ENCODE results near the gene INO80C.
A peak's percentile ranks its signal among the peaks of the same experiment; 100 is the strongest.

INO80C gene, protein sequence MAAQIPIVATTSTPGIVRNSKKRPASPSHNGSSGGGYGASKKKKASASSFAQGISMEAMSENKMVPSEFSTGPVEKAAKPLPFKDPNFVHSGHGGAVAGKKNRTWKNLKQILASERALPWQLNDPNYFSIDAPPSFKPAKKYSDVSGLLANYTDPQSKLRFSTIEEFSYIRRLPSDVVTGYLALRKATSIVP

DNA sequence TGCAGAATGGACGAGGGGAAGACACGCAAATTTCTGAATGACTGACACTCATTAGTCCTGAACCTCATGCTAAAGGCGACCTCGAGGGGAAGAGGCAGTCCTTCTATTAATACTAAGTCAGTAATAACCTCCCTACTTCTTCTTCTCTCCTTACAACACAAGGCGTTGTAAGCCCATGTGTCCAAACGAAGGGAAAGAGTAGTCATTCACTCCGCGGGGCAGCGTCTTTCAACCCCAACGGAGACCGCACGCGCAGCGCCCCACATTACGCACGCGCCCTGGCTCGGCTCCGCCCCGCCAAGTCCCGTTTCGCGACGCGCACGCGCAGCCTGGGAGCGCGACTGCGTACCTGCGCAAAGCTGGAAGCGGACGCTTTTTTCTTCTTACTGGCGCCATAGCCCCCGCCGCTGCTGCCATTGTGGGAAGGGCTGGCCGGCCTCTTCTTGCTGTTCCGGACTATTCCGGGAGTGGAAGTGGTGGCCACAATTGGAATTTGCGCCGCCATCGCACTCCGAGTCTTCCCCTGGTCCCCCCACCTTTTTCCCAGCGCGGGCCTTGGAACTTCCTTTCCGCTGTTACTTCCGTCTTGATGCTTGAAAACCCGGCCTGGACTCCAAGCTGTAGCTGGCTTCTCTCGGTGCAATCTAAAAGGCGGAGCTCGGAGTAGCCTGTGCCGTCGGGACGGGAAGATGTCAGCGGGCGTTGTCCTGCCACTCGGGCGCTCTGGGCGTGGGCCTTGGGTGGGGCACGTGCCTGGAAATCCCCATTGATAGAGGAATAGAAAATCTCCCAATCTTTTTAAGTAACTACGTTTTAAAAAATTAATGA is at the start of gene INO80C:
TSS of gene INO80C (minus strand) at position 591 of the 828 bp plus-strand sequence. CDS start at position 505, 86 bp downstream.
- peak; percentile 99 for DNase-seq (ENCODE audit: low spot score)

DNA sequence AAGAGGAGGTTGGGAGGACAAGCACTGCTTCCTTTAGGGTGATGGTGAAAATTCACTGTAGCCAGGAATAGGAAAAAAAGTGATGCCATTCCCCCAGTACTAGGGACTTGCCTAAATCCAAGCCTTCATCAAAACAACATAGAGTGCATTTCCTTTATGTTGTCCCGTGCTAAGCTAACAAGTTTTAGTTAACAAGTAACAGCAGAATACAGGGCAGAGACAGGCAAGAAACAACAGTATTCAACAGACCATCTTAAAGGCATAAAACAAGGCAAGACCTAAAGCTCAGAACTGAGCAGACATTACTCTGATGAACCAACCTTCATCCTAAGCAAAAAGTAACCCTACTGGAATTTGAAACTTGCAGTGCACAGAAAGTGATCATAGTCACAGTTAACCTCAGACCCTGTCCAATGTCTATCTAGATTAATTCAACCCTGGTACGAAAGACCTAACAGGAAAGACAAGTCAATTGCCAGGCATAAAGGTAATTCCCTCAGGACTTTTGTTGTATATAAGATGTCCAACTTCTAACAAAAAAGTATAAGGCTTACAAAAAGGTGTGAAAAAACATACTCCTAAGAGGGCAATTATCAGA is 49.3 kb upstream of the INO80C start:
- DNase-seq (ENCODE audit: low spot score): no peak

DNA sequence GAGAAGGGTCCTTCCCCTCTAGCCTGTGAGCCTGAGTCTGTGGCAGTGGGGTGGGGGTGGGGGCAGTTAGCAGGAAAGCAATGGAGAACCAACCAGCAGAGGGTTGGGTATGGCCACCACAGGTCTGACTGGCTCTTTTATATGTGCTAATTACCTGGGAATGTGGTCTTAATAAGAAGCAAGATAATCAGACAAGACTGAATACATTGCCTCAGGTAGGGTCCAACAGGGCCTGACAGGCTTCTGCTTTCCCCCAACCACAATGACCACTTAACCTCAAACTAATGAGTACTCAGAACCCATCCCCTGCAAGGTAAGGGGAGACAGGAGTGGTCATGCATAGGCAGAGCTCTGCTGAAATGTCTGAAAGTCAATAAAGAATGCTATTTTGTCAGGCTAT is 44.6 kb upstream of the INO80C start:
- DNase-seq (ENCODE audit: low spot score): no peak

DNA sequence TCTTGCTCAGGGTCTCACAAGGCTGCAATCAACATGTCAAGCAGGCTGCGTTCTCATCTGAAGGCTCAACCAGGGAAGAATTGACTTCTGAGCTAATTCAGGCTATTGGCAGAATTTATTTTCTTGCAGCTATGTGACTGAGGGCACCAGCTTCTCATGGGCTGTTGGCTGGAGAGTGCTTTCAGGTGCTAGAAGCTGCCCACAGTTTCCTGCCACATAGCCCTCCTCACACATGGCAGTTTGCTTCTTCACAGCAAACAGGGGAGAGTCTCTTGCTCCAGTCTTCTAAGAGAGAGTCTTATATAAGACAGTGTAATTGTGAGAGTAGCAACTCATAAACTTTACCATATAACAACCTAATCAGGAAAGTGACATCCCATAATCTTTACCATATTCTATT is 37.5 kb upstream of the INO80C start:
- DNase-seq (ENCODE audit: low spot score): no peak

DNA sequence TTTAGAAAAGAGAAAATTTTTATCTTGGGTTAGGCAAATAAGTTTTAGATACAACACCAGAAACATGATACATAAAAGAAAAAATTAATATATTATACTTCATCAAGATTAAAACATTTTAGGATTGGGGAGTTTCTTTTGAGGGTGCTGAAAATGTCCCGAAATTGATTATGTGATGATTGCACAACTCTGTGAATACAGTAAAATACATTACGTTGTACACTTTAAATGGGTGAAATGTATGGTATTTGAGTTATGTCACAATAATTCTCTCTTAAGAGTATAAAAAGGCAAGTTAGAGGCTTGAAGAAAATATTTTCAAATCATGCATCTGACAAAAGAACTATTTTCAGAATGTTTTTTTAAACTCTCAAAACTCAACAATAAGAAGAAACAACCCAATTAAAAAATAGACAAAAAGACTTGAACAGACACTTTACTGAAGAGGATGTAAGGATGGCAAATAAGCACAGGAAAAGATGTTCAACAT is 36.2 kb upstream of the INO80C start:
- no peak for DNase-seq (ENCODE audit: low spot score)

DNA sequence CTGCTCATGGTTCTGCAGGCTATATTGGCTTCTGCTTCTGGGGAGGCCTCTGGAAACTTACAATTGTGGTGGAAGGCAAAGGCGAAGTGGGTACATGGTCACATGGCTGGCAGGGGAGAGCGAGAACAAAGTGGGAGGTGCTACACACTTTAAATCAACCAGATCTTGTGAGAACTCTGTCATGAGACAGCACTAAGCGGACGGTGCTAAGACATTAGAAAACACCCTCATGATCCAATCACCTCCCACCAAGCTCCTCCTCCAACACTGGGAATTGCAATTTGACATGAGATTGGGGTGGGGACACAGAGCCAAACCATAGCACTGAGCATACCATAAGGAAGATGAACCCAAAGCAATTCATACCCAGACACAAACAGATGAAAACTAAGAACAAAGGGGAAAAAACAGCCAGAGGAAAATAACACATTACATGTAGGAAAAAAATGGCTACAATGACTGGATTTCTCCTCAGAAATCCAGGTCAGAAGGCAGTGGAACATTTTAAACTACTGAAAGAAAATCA is 31.1 kb upstream of the INO80C start:
- no peak for DNase-seq (ENCODE audit: low spot score)

DNA sequence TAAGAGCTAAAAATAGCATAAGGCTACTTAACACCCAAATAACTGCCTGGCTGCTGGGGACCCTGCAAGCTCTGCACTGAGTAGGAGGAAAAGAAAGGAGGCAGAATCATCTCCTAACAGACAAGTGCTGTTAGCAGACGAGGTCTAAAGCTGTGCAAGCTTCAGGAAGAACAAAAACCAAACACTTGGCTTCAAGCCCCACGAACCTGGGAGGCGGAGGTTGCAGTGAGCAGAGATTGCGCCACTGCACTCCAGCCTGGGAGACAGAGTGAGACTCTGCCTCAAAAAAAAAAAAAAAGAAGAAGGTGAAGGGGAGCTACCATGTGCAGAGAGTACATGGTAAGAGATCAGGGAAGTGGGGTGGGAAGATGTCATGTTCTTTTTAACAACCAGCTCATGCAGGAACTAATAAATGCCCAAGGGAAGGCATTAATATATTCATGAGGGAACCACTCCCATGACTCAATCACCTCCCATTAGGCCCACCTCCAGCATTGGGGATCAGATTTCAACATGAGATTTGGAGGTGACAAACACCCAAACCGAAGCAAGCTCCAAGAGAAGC is 28.8 kb upstream of the INO80C start:
- no peak for DNase-seq (ENCODE audit: low spot score)

DNA sequence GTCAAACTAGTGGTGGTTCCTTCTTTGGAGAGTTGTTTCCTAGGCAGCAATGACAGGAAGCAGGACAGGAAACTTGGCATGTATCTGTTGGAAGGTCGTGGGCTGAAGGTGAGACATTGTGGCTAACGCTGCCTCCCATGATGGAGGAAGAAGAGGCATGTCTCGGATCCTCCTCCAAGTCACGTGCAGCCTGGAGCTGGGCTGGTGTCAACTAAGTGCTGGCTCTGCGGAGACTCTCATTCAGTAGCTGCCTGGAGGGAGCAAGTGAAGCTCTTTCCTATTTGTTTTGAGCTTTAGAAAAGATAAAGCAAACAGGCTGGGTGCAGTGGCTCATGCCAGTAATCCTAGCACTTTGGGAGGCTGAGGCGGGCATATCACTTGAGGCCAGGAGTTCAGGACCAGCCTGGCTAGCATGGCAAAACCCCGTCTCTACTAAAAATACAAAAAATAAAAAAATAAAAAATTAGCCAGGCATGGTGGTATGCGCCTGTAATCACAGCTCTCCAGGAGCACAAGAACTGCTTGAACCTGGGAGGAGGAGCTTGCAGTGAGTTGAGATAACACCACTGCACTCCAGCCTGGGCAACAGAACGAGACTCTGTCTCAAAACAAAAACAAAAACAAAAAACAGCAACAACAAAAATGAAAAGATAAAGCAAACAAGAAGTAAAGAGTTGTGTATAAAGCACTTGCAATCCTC is 28.2 kb upstream of the INO80C start:
- no peak for DNase-seq (ENCODE audit: low spot score)

DNA sequence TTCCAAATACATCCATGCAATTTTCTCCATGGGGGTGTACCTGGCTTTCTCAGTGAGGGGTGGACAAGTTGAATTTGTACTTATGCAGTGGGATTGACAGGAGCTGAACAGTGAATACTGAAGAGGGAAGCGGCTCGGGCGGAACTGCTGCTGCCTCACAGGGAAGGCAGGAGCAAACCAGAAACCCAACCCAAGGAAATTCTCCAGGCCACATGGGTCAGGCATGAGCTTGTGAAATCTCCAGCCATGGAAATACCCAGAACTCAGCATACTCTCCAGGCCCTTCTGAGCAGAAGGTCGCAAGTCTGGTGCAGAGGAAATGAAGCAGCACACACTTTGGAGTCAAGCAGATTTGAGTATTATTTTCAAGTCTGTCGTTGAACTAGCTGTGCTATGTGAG is 26.5 kb upstream of the INO80C start:
- peak; percentile 33 for DNase-seq (ENCODE audit: low spot score)

DNA sequence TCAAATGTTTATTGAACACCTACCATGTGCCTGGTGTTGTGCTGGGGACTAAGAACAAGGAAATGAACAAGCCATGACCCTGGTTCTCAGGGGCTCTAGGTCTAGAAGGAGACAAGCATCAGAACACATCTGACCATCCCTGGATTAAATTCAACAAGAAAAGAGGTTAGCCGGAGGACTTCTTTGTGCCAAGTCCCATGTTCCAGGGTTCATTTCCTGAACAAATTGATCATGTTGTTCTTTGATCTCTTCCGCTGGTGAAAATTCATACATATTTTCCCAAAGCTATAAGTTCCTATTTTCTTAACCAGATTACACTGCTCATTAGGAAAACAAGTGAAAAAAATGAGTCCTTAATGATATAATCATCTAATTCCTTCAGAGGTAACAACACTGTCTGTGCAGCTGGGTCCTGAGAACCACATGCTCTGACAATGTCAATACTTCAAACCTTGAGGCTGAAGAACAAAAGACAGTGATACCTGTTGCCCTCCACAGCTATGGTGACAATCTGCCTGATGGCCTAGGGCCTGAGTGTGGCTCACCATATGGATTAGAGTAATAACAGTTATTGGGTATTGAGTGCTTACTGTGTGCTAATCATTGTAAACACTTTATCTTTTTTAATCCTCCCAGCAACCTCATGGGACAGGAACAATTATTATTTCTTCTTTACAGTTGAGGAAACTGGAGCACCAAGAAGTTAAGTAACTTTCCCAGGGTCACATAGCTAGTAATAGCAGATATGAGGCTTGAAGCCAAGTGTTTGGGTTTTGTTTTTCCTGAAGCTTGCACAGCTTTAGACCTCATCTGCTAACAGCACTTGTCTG is 24.6 kb upstream of the INO80C start:
- no peak for DNase-seq (ENCODE audit: low spot score)

DNA sequence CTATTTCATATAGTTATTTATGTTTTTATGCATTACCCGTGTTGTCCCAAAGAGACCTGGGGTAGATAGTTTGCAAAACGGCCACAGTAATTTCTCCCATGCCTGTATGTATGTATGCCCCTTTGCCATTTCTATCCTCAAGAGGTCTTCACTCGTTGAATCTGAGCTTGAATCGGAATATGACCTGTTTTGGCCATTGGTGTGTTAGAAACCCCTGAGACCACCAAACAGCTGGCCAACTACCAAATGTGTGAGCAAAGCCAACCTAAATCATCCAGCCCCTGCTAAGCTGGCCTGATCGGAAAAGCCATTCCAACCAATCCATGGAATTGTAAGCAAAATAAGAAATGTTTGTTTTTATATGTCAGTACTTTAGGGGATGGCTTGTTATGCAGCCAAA is 23.4 kb upstream of the INO80C start:
- DNase-seq (ENCODE audit: low spot score): no peak

DNA sequence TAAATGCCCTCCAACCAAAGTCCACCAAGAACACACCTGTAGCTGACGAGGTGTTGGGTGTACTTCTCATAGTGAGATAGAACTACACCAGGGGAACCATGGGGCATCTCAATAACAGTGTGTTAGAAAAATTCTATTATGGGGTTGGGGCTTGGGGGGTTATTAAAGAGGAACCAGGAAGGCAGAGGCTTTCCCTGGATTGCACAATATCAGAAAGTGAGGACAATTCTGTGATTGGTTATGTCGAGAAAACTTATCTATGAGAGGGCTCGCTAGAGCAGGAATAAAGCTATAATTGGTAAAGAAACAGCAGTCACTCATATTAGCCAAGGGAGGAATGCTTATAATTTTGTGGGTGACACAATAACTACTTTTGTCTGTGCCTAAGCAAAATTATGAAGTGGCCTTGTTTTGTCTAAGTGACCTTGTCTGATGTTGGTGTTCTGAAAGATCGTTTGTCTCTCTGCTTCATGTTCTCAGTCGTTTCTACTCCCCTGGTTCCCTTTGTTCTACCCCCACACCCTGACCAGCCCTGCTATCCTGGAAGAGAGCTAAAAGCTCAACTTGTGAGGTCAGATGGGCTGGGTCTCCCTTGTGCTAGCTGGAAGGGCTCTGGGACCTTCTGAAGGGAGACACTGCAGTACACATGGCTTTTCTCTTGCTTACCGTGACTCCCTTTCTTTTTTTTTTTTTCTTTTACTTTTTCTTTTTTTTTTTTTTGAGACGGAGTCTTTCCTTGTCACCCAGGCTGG is 21.6 kb upstream of the INO80C start:
- DNase-seq (ENCODE audit: low spot score): no peak

DNA sequence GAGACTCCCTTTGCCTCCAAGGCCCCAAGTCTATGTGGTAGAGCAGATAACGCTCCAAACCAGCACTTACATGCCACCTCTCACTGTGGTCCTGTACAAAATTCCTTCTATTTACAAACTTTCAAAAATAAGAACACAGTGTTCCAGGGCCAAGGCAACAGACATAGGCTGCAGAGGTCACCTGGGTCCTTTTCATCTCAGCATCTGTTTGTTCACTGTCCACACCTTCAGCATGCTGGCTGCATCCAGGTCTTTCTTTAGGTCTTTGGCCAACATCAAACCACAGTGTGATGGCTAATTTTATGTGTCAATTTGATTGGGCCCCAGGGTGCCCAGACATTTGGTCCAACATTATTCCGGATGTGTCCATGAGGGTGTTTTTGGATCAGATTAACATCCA is 20.0 kb upstream of the INO80C start:
- DNase-seq (ENCODE audit: low spot score): no peak

DNA sequence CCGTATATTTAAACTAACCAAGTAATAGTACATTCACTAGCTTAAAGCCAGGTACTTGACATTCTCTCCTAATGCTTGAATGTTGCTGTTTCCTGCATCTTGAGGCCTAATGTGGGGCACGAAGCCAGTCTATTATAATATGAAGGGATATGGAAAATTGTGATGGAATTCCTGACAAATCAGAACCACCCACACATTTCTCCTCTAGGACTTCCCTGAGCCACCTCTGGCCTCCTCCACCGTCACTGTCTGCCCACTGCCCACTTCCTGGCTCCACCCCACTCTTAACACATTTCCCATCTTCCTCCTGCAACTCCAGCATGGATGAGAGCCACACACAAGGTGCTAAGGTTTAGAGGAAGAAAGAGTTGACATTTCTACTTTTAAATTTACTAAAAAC is 19.0 kb upstream of the INO80C start:
- no peak for DNase-seq (ENCODE audit: low spot score)

DNA sequence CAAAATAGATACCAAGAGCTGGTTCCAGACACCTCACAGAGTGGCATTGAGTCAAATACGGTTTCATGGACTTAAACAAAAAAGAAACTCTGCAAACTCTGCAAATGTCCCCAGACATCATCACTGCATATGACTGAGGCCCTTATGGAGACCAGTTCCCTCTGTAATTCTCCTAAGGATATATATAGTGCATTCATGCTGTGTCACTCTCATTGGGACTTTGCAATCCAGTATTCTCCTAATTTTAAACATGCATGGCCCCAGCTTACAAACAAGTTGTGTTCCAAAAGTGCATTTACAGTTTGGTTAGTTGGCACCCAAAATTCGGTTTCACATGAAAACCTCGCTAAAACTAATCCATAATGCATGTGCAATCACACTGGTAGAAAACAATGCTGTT is 18.6 kb upstream of the INO80C start:
- no peak for DNase-seq (ENCODE audit: low spot score)

DNA sequence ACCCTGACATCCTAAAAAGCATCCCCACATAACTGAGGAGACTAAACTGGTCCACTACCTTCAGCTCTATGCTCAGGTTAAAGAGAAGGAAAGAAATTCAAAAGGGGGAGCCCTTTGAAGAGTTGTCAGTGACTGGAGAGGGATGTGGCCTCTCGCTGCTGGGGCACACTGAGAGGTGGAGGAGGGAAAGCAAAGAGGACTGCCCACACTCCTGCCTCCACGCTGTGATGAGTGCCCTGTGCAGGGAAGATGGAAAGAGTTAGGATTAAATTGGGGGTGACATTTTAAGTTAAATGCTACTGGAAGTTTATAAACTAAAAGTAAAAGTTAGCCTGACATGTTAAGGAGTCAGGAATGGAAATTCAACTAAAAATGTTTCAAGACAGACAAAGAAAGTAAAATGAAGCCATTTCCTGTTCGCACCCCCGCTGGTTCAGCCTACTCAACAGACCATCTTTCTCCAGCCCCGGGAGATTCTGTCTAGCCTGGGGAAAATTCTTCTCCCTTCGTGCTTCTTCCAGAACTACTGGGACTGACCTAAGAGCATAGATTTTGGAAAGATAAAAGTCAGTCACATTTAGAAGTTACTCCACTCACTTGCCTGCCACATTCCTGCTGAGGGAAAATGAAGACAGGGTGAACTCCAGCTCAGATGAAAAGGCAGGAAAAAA is 17.8 kb upstream of the INO80C start:
- DNase-seq (ENCODE audit: low spot score): peak; percentile 25

DNA sequence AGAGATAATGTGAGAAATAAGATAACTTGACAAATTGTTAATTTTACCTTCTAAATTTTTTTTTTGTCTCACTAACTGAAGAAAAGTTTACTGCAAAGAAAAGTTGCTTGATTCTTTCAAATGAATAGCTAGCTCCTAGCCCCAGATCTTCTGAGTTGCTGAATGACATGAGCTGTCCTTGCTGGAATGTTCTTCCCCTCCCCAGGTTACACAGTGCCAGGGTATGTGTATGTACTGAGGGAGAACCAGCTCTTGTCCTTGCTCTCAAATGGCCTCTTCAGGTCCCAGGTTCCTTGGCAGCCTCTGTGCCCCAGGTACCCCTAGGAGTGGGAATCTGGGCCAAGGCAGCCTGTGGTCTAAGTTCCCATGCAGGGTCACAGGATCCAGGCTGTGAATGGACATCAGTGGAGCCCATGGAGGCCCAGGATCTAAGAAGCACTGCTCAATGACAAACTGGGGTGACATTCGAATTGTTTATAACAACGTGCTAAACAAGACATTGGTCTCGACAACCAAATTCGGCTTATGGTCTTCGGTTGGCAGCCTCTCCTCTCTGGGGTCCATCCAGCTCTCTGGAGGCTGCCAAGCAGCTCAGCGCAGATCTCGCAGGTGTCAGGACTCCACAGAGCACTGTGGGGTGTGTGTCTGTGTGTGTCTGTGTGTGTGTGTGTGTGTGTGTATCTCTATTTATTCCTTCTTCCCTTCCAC is 17.1 kb upstream of the INO80C start:
- DNase-seq (ENCODE audit: low spot score): no peak

DNA sequence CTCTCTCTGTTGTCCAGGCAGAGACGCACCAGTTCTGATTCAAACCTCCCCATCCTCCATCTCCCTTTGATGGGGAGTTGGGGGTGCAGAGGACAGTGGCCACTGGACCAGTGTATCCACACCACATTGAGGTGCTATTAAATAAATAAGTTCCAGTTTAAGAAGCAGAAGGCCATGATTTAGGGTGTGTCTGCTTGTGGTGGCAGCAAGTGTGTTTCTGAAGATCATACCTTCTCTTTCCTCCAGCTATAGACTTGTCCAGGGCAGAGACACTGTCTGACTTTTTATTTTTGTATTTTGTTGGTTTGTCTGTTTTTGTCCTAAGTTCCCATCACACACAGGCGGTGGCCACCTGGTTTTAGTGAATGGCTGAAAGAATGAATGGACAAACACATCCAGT is 16.5 kb upstream of the INO80C start:
- no peak for DNase-seq (ENCODE audit: low spot score)
